PC-9 (cell line): ENCODE results near the gene PTPN6.

ENCODE experiments used
- CTCF ChIP-seq: fragments of 200-600 bp; sonication (generic); conservative IDR thresholded peaks from 2 replicates; pipeline ENCODE4 v1.6.1; 2017; ENCODE audit warnings: mixed run types, antibody characterized with exemption, mild to moderate bottlenecking, moderate library complexity
- EZH2 ChIP-seq: fragments of 200-600 bp; sonication (generic); IDR thresholded peaks from 2 replicates; pipeline ENCODE4 v1.8.0; 2017; ENCODE audit warnings: antibody characterized with exemption, low read depth

DNA sequence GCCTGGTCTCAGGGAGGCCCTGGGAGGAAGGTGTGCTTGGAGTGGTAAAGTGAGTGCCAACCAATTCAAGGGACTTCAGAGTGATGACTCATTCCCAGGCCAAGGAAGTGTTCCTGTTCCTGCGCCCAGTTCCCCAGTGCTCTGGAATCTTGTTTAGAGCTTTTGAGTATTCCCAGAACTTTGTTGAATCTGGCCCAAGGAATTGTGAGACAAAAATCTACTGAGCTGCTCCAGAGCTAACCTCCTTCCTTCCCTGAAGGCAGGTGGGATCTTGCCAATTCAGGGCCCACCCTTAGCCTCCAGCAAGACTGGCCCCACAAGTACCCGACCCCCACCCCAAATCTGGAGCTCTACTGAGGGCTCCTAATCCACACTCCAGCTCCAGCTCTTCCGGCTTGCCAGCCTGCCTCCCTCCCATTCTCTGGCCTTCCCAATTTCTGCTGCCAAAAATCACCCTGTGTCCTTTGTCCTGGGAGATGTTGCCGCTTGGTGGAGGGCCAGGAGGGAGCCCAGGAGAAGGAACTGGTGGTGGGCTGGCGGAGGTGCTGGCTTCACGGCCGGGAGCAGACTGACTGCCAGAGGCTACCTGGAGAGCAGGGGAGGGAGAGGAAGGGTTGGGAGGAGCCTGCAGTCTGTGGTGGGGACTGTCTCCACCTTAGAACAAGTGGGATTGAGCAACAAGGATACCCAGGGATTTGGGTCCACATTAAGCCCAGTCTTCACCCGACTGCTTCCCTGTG is 25.4 kb upstream of the PTPN6 start:
- TF ChIP-seq CTCF (0 out of 2 replicates have a peak, but pooled peaks have one; percentile 16), EZH2 (no peak)
